Measurements from ENCODE around the gene RORB. TPM values are rescaled to one million over a fixed set of nuclear protein-coding genes. Genes with fewer than 3 reads are reported as not detected.

The RORB gene
- polyA plus RNA-seq, 3 donors, result not detected

DNA sequence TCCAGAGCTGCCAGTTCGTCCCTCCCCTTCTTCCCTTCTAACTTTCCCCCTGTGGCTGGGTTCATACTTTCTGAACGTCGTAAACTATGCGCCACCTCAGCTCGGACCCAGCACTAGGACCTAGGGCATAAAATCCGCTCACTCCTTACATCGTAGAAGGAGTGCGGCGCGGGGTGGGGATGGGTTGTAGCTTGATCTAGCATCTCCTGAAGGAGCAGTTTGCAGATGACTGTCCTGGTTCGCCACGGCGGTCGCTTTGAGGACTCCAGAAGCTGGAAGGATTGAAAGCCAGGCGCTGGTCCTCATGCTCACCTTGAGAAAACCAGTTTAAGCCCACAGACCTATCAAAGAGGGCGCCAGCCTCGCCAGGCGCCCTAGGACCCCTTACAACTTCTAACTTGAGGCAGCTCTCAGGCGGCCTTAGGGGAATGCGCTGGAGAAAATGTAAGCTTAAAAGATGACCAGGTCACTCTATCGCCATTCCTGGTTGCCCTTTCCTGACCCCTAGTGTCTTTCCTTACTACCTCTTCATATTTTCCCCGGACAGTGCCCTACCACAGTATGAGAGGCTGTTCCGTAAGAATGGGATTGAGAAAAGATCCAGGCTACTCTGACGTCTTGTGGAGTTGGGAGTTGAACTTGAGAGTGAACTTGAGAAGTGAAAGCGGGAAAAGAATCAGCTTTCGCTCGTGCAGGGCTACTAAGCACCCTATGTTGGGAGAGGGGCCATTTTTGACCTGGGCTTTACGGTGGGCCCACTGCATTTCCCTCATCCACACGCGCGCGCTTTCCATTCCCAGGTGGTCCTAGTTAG is 2.8 kb downstream of the RORB start:
- Histone ChIP-seq H2AFZ (ENCODE audit: insufficient read depth, low read depth, low read length, poor library complexity, severe bottlenecking) (no peak overlapping the region), H3K79me2 (ENCODE audit: insufficient read depth, low read length) (no peaks in the 10 kb centered on the region), H3K4me1 (ENCODE audit: control insufficient read depth in 1 of 2, insufficient read depth in 2 of 2, low read length in 2 of 2) (peaks cover 9 to 21% of the 10 kb centered on the region in 2 donors), H3K4me2 (replicated peaks; ENCODE audit: extremely low read depth, low read length, poor library complexity, severe bottlenecking) (no peak overlapping the region), H3K27ac (ENCODE audit: low read depth in 1 of 2, low read length in 2 of 2) (no peak overlapping the region), H3K27me3 (ENCODE audit: control insufficient read depth in 2 of 2, insufficient read depth in 2 of 2, low read length in 2 of 2) (peaks cover 69 to 92% of the 10 kb centered on the region in 2 donors), H3K9ac (ENCODE audit: insufficient read depth, low read length, poor library complexity, severe bottlenecking) (no peak overlapping the region), H3K9me3 (replicated peaks in 1 of 2; ENCODE audit: control insufficient read depth in 1 of 2, insufficient read depth in 1 of 2, low read length in 2 of 2) (peaks cover 2 to 23% of the 10 kb centered on the region in 2 donors), H4K20me1 (ENCODE audit: insufficient read depth, low read length) (no peaks in the 10 kb centered on the region), H3K4me3 (replicated peaks in 1 of 3; ENCODE audit: low read depth in 2 of 3, low read length in 3 of 3) (peak overlapping the region in 1 of 3 experiments; percentile 13), H3K36me3 (replicated peaks in 1 of 2; ENCODE audit: control insufficient read depth in 1 of 2, insufficient read depth in 2 of 2, low read length in 2 of 2) (no peaks in the 10 kb centered on the region)
- peaks cover 62 to 72% (median 64%) of the 10 kb centered on the region in 3 donors for H3K27me3 Mint-ChIP-seq (ENCODE audit: low read depth in 3 of 3)
- H3K4me1 Mint-ChIP-seq, result peaks cover 40% of the 10 kb centered on the region
- peaks cover 10 to 11% of the 10 kb centered on the region in 2 donors for H3K36me3 Mint-ChIP-seq
- H3K9me3 Mint-ChIP-seq, result peaks cover 0 to 17% (median 12%) of the 10 kb centered on the region in 7 donors
- WGBS (ENCODE audit: insufficient coverage), result 10% methylated on average over 14 of the region's 32 CpGs
- no peak overlapping the region for H3K27ac Mint-ChIP-seq
- TF ChIP-seq, protein P1, sequence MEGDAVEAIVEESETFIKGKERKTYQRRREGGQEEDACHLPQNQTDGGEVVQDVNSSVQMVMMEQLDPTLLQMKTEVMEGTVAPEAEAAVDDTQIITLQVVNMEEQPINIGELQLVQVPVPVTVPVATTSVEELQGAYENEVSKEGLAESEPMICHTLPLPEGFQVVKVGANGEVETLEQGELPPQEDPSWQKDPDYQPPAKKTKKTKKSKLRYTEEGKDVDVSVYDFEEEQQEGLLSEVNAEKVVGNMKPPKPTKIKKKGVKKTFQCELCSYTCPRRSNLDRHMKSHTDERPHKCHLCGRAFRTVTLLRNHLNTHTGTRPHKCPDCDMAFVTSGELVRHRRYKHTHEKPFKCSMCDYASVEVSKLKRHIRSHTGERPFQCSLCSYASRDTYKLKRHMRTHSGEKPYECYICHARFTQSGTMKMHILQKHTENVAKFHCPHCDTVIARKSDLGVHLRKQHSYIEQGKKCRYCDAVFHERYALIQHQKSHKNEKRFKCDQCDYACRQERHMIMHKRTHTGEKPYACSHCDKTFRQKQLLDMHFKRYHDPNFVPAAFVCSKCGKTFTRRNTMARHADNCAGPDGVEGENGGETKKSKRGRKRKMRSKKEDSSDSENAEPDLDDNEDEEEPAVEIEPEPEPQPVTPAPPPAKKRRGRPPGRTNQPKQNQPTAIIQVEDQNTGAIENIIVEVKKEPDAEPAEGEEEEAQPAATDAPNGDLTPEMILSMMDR (IDR thresholded peaks at IDR 0.05), result no peak
- intact Hi-C loops (cut with micrococcal nuclease), result no loop called here
- DNase-seq, result no peak
- H3K4me3 Mint-ChIP-seq, result peak overlapping the region; percentile 43 to 91

DNA sequence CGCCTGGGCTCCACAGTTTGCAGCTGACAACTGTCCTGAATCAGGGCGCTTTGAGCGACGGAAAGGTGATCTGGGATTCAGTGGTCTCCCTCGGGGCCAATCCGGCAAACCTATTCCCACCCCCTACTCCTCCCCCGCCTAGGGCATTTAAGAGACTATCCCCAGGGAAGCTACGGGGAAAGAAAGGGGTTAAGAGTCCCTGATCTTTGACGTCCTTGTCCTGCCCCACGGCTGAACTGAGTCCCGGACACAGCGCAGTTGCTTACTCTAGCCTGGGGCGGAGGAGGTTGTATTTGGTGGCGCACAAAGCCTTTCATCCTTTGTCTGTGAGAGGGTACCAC is 3.4 kb downstream of the RORB start:
- Mint-ChIP-seq H3K4me3 (peak overlapping the region in 1 of 2 donors; percentile 91), H3K36me3 (peaks cover 10 to 11% of the 10 kb centered on the region in 2 donors), H3K27me3 (ENCODE audit: low read depth in 3 of 3) (peaks cover 59 to 74% (median 63%) of the 10 kb centered on the region in 3 donors), H3K9me3 (peaks cover 0 to 17% (median 12%) of the 10 kb centered on the region in 7 donors), H3K27ac (no peak overlapping the region), H3K4me1 (peaks cover 40% of the 10 kb centered on the region)
- no peak overlapping the region for H3K4me2 ChIP-seq (replicated peaks; ENCODE audit: extremely low read depth, low read length, poor library complexity, severe bottlenecking)
- H3K79me2 ChIP-seq (ENCODE audit: insufficient read depth, low read length), result no peaks in the 10 kb centered on the region
- TF ChIP-seq, protein P1 (IDR thresholded peaks at IDR 0.05), result no peak
- H3K9ac ChIP-seq (ENCODE audit: insufficient read depth, low read length, poor library complexity, severe bottlenecking), result no peak overlapping the region
- WGBS (ENCODE audit: insufficient coverage), result 9% methylated on average over 11 of the region's 14 CpGs
- H3K27ac ChIP-seq (ENCODE audit: low read depth in 1 of 2, low read length in 2 of 2), result no peak overlapping the region
- H3K4me1 ChIP-seq (ENCODE audit: control insufficient read depth in 1 of 2, insufficient read depth in 2 of 2, low read length in 2 of 2), result peaks cover 9 to 21% of the 10 kb centered on the region in 2 donors
- H4K20me1 ChIP-seq (ENCODE audit: insufficient read depth, low read length), result no peaks in the 10 kb centered on the region
- no peaks in the 10 kb centered on the region for H3K36me3 ChIP-seq (replicated peaks in 1 of 2; ENCODE audit: control insufficient read depth in 1 of 2, insufficient read depth in 2 of 2, low read length in 2 of 2)
- H2AFZ ChIP-seq (ENCODE audit: insufficient read depth, low read depth, low read length, poor library complexity, severe bottlenecking), result no peak overlapping the region
- intact Hi-C loops (cut with micrococcal nuclease), result no loop called here
- DNase-seq, result no peak
- H3K9me3 ChIP-seq (replicated peaks in 1 of 2; ENCODE audit: control insufficient read depth in 1 of 2, insufficient read depth in 1 of 2, low read length in 2 of 2), result peaks cover 2 to 23% of the 10 kb centered on the region in 2 donors
- peaks cover 69 to 86% of the 10 kb centered on the region in 2 donors for H3K27me3 ChIP-seq (ENCODE audit: control insufficient read depth in 2 of 2, insufficient read depth in 2 of 2, low read length in 2 of 2)
- H3K4me3 ChIP-seq (replicated peaks in 1 of 3; ENCODE audit: low read depth in 2 of 3, low read length in 3 of 3), result peak overlapping the region in 1 of 3 experiments; percentile 13
